Gastroesophageal sphincter (tissue), 4 donors: ENCODE results near the gene CTAG2. TPM values are rescaled to one million over a fixed set of nuclear protein-coding genes. Genes with fewer than 3 reads are reported as not detected.
"Not testable (repeated sequence)": the region's sequence is repeated elsewhere in the genome, so short reads cannot be mapped to it uniquely, and the experiment has no call there.

Source experiments
- ATAC-seq: fragments of 150-250 bp; one replicate; pipeline ENCODE4 v1.9.1; 2016; ENCODE audit warnings: mild to moderate bottlenecking, moderate library complexity
- H3K27ac ChIP-seq, 4 donors: fragments of 200-600 bp; sonication (generic) in 3 of 4; 1 replicate in 3 of 4; 2 replicates in 1 of 4; pipeline ENCODE4 v1.5.1; 2016 to 2019
- H3K27me3 ChIP-seq: fragments of 200-600 bp; sonication (generic); one replicate; pipeline ENCODE4 v1.5.1; 2019
- H3K36me3 ChIP-seq, 2 donors: fragments of 200-600 bp; sonication (generic); one replicate each; pipeline ENCODE4 v1.5.1; 2019; ENCODE audit warnings: control low read depth in 1 of 2
- H3K4me1 ChIP-seq, 3 donors: fragments of 200-600 bp; sonication (generic); 1 replicate in 2 of 3; 2 replicates in 1 of 3; pipeline ENCODE4 v1.5.1; 2016 to 2019; ENCODE audit warnings: control low read depth in 2 of 3
- H3K4me3 ChIP-seq, 2 donors: fragments of 200-600 bp; sonication (generic); one replicate each; pipeline ENCODE4 v1.5.1; 2019; ENCODE audit warnings: mild to moderate bottlenecking in 1 of 2, moderate library complexity in 1 of 2
- H3K9me3 ChIP-seq, 3 donors: fragments of 200-600 bp; sonication (generic); one replicate each; pipeline ENCODE4 v1.5.1; 2017 to 2019; ENCODE audit warnings: control low read depth in 2 of 3
- EP300 ChIP-seq: sonication (generic); formaldehyde crosslinking; IDR thresholded peaks from one replicate; pipeline ENCODE4 v1.6.1; 2017; ENCODE audit warnings: antibody characterized with exemption, mild to moderate bottlenecking
- POLR2A ChIP-seq, 2 donors: fragments of 450-650 bp; IDR thresholded peaks; one replicate each; pipeline ENCODE4 v1.6.1; 2017; ENCODE audit warnings: antibody characterized with exemption in 2 of 2, mild to moderate bottlenecking in 2 of 2, moderate library complexity in 1 of 2
- POLR2AphosphoS5 ChIP-seq: sonication (generic); formaldehyde crosslinking; IDR thresholded peaks from one replicate; pipeline ENCODE4 v1.6.1; 2017; ENCODE audit warnings: antibody characterized with exemption
- WGBS, 2 donors: methylation state at CpG; one replicate each; pipeline ENCODE4 v1.1.5; 2018; ENCODE audit warnings: low coverage in 1 of 2; 5-methylcytosine and 5-hydroxymethylcytosine counted together
- total RNA-seq, 4 donors: library from RNA; depleted of rRNA; stranded (reverse); fragments of >200 nt; gene quantifications; one replicate each; pipeline ENCODE4 v1.1.0, GENCODE V29; 2016
- TF ChIP-seq, protein P1 (sequence below), 4 experiments: fragments of 200-600 bp in 2 of 4; fragments of 450-650 bp in 2 of 4; sonication (generic) in 1 of 4; IDR thresholded peaks; one replicate each; pipeline ENCODE4 v1.5.1; 2017 to 2019; ENCODE audit warnings: antibody characterized with exemption in 4 of 4, mild to moderate bottlenecking in 2 of 4, moderate library complexity in 2 of 4

CTAG2 gene
- total RNA-seq, 4 donors from 2014 or later = not detected

DNA sequence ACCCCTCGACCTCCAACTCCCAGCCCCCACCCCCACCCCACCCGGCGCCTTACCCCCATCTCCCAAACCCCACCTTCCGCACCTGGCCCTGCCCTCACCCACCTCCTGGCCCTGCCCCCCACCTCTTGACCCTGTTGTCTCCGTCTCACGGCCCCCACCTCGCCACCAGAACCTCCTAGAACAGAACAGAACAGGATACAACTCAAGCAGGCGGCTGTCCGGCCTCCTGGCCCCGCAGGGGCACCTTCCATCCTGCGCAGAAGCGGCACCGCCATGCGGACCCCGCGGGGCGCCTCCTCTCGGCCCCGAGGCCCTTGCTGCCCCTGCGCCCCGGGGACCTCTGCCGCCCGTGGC, 354 bp downstream of the CTAG2 start:
- no peak for ATAC-seq
- H3K36me3 ChIP-seq = no peaks in the 10 kb centered on the region
- no peaks in the 10 kb centered on the region for H3K27me3 ChIP-seq
- WGBS, 2 donors = 90 to 100% methylated on average over 1 to 2 of the region's 23 CpGs
- no peak overlapping the region for H3K4me3 ChIP-seq
- no peaks in the 10 kb centered on the region for H3K4me1 ChIP-seq
- H3K27ac ChIP-seq = no peak overlapping the region
- TF ChIP-seq POLR2A (IDR thresholded peaks at IDR 0.05) (no peak), EP300 (no peak), POLR2AphosphoS5 (no peak)
- TF ChIP-seq, protein P1, sequence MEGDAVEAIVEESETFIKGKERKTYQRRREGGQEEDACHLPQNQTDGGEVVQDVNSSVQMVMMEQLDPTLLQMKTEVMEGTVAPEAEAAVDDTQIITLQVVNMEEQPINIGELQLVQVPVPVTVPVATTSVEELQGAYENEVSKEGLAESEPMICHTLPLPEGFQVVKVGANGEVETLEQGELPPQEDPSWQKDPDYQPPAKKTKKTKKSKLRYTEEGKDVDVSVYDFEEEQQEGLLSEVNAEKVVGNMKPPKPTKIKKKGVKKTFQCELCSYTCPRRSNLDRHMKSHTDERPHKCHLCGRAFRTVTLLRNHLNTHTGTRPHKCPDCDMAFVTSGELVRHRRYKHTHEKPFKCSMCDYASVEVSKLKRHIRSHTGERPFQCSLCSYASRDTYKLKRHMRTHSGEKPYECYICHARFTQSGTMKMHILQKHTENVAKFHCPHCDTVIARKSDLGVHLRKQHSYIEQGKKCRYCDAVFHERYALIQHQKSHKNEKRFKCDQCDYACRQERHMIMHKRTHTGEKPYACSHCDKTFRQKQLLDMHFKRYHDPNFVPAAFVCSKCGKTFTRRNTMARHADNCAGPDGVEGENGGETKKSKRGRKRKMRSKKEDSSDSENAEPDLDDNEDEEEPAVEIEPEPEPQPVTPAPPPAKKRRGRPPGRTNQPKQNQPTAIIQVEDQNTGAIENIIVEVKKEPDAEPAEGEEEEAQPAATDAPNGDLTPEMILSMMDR (IDR thresholded peaks at IDR 0.05) = no peak
- no peaks in the 10 kb centered on the region for H3K9me3 ChIP-seq

DNA sequence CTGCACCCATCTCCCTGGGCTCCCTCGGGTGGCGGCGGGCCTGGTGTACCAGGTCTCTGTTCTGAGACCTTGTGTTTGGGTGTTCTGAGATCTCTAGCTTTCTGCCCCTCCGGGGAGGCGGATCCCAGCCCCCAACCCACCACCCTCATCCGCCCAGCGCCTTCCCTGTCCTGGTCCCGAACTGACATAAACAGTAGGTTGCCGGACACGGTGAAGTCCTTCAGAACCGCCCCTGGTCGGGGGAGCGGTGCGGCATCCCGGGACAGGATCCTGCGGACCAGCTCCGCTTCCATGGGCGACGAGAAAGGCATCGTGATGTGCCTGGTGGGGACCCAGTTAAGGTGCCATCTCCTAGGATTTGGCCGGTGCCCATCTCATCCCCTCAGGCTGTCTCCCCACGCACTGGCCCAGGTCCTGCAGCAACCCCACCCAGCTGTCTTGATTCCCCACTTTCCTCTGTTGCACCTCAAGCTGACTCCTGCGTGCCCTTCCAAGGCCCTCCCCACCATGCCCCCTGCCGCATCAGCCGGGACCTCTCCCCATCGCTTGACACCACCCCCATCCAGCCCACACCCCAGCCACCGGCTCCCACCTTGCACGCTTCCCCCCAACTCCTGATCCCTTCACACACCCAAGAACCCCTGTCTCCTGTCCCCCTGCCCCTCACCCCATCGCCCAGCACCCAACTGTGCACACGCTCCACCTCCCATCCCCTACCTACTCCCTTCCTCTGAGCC, 900 bp downstream of the CTAG2 start:
- 91% methylated on average over 9 of the region's 30 CpGs; no CpG with 5 or more reads in 1 of the 2 donors for WGBS, 2 donors

DNA sequence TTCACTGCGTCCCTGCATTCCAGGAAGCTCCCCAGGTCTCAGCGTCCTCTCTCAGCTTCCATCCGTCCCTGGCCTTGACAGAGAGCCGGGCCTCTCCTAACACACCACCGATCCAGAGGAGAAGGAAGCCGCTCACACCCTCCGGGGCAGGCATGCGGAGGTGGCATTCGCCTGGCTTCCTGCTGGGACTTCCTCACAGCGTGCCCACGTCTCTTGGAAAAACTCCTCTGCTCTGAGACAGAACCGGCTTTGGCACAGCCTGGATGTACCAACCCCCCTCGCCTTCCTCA, 3.2 kb downstream of the CTAG2 start:
- no peaks in the 10 kb centered on the region for H3K9me3 ChIP-seq

More for the DNA sequence above, 900 bp downstream of the CTAG2 start:
- no peak for ATAC-seq
- TF ChIP-seq POLR2A (IDR thresholded peaks at IDR 0.05) = no peak
- TF ChIP-seq, protein P1 (IDR thresholded peaks at IDR 0.05) = no peak
- no peak for TF ChIP-seq EP300
- no peak for TF ChIP-seq POLR2AphosphoS5
- H3K9me3 ChIP-seq = no peaks in the 10 kb centered on the region
- no peaks in the 10 kb centered on the region for H3K27me3 ChIP-seq
- no peak overlapping the region for H3K4me3 ChIP-seq
- H3K27ac ChIP-seq = no peak overlapping the region
- H3K4me1 ChIP-seq = no peaks in the 10 kb centered on the region
- H3K36me3 ChIP-seq = no peaks in the 10 kb centered on the region

DNA sequence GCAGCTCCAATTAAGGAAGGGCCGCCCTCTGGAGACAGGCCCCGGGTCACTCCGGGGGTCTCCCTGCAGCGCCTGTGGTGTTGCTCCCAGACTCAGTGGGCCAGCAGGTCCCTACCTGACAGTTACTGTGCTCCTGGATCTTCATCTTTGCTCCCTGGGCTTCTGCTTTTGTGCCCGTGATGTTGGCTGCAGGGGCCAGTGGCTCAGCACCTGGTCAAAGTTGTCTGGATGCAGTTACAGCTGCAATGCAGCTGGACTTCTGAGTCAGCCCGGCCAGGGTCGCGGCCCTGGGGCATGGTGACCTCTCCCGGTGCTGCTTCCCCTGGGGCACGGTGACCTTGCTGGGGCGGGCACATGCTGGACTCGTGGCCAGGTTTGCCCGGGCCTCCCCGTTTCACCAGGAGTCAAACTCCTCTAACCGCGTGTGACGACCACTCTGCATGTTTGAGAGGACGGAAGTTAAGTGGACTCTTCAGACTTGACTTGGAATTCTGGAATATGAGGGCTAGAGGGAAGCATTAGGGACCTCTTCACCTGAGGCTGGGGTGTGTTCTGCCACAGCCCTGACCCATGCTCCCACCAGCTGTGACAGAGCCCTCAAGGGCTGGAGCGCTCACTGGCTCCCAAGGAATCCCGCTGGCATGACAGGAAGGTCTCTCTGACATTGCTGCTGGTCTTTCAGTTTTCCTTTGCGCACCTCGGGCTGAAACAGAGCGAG, 3.7 kb downstream of the CTAG2 start:
- no peaks in the 10 kb centered on the region for H3K4me1 ChIP-seq
- TF ChIP-seq EP300 = no peak
- no peak for TF ChIP-seq POLR2AphosphoS5
- TF ChIP-seq, protein P1 (IDR thresholded peaks at IDR 0.05) = no peak
- TF ChIP-seq POLR2A (IDR thresholded peaks at IDR 0.05) = no peak
- H3K27ac ChIP-seq = no peak overlapping the region
- H3K9me3 ChIP-seq = no peaks in the 10 kb centered on the region
- WGBS, 2 donors = no CpG with 5 or more reads among the region's 23 CpGs
- no peaks in the 10 kb centered on the region for H3K27me3 ChIP-seq
- no peaks in the 10 kb centered on the region for H3K36me3 ChIP-seq
- H3K4me3 ChIP-seq = no peak overlapping the region
- no peak for ATAC-seq

More for the DNA sequence above, 3.2 kb downstream of the CTAG2 start:
- no peaks in the 10 kb centered on the region for H3K4me1 ChIP-seq
- ATAC-seq = no peak
- no peak overlapping the region for H3K27ac ChIP-seq
- H3K4me3 ChIP-seq = no peak overlapping the region
- no peak for TF ChIP-seq POLR2AphosphoS5
- TF ChIP-seq EP300 = no peak
- TF ChIP-seq POLR2A (IDR thresholded peaks at IDR 0.05) = no peak
- TF ChIP-seq, protein P1 (IDR thresholded peaks at IDR 0.05) = no peak
- no CpG with 5 or more reads among the region's 13 CpGs for WGBS, 2 donors
- H3K36me3 ChIP-seq = no peaks in the 10 kb centered on the region
- H3K27me3 ChIP-seq = no peaks in the 10 kb centered on the region

DNA sequence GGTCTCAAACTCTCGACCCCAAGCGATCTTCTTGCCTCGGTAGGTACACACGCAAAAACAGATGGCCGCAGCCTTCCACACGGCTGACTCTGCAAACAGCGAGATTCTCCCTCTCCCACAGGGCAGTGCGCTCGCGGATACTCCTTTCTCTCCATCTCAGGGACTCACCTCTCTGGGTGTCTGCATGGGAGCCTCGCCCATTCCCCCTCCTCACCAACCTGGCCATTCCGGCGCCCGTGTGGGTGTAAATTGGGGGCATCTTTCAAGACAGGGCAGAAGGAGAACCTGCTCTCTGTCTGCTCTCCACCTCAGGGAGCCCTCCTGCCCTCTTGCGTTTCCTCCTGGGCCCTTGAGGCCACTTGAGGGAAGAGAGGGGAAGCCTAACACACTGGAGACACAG, 4.4 kb downstream of the CTAG2 start:
- no peak for TF ChIP-seq POLR2AphosphoS5
- TF ChIP-seq, protein P1 (IDR thresholded peaks at IDR 0.05) = no peak
- TF ChIP-seq POLR2A (IDR thresholded peaks at IDR 0.05) = no peak
- no peak for TF ChIP-seq EP300
- Histone ChIP-seq H3K4me3 (no peak overlapping the region), H3K36me3 (no peaks in the 10 kb centered on the region), H3K4me1 (no peaks in the 10 kb centered on the region), H3K27me3 (no peaks in the 10 kb centered on the region), H3K9me3 (no peaks in the 10 kb centered on the region), H3K27ac (no peak overlapping the region)
- ATAC-seq = no peak
- 92% methylated on average over 4 of the region's 15 CpGs; no CpG with 5 or more reads in 1 of the 2 donors for WGBS, 2 donors

DNA sequence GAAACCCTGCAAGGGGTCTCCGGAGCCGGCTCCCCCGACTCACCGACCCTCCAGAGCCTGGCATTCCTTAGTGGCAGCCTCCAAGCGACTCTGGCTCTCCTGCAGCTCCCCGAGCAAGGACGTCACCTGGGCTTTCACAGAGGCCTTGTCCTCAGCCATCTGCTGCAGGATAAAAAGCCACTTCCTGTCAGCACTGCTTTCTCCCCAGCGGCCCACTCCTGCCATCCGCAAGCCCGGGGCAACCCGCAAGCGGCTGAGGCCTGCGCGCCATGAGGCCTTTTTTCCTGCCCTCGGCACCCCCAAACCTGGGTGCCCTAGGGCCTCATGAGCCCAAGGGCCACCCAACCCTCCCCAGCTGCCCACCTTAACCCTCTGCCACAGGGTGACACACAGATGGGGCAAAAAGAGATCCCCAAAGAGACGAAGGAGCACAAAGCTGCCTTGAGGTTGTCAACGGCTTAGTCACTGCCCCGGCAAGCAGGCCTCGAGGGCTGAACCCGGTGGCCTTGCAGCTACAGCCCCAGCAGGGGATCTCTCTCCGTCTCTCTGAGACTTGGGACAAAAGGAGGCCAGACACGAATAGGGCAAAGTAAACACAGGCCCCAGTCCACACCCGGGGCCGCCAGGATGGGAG, 7.5 kb downstream of the CTAG2 start:
- H3K4me1 ChIP-seq, H3K9me3 ChIP-seq, H3K27ac ChIP-seq, H3K27me3 ChIP-seq, ATAC-seq, H3K36me3 ChIP-seq, H3K4me3 ChIP-seq: not testable (repeated sequence)
- WGBS, 2 donors = no CpG with 5 or more reads among the region's 24 CpGs

DNA sequence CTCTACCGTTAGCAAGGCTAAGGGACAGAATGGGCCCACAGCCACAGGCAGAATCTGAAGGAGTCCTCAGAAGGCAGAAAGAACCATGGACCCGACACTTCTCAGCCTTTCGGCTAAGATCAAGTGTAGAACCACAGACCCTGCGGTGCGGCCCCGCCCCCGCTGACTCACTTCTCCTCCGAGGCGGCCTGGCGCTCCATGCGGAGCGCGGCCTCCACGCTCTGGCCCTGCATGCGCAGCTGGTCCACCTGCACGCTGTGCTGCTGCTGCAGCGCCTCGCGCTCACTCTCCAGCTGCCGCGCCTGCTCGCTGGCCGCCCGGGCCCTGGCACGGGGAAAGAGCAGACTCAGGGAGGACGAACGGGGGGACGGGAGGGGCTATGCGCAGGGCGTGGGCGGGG, 9.7 kb downstream of the CTAG2 start:
- H3K27ac ChIP-seq, H3K9me3 ChIP-seq, H3K36me3 ChIP-seq, H3K27me3 ChIP-seq, H3K4me1 ChIP-seq, H3K4me3 ChIP-seq, ATAC-seq: not testable (repeated sequence)
- no CpG with 5 or more reads among the region's 31 CpGs for WGBS, 2 donors
